GM13976 (cell line): Measurements from ENCODE around the gene TMEM182.
A peak's percentile ranks its signal among the peaks of the same experiment; 100 is the strongest.

Experiments used
- DNase-seq: peaks from one replicate; pipeline ENCODE4 v3.0.0; 2012; ENCODE audit warnings: low spot score
- CTCF ChIP-seq: IDR thresholded peaks from 2 replicates; pipeline ENCODE4 v1.5.1; 2012; ENCODE audit warnings: borderline replicate concordance, mild to moderate bottlenecking; ENCODE audit not compliant: insufficient read depth; ENCODE audit errors: extremely low read depth, missing control alignments, control extremely low read depth
- in situ Hi-C: fragments of 300-500 bp; cut with MboI; formaldehyde crosslinking; loops from one replicate; pipeline ENCODE4 v1.12.0; 2022; ENCODE audit warnings: low sequenced_read_pairs, mixed read lengths, inconsistent platforms; ENCODE audit not compliant: unreplicated experiment

The TMEM182 gene

GRCh38 chr2:102844911-102845310 lies 83.1 kb downstream of the TMEM182 start:
- TF ChIP-seq CTCF, result no peak
- in situ Hi-C loops, result no loop called here
- DNase-seq, result no peak

GRCh38 chr2:102848366-102848839 lies 86.6 kb downstream of the TMEM182 start:
- DNase-seq, result peak; percentile 32
- in situ Hi-C loops, result no loop called here

GRCh38 chr2:102850888-102851287 lies 89.1 kb downstream of the TMEM182 start:
- DNase-seq, result no peak
- no peak for TF ChIP-seq CTCF
- in situ Hi-C loops, result no loop called here

More at GRCh38 chr2:102848366-102848839, 86.6 kb downstream of the TMEM182 start:
- TF ChIP-seq CTCF, result no peak

- in situ Hi-C loops, result no loop called here
- no peak for DNase-seq
- no peak for TF ChIP-seq CTCF
Measured at GRCh38 chr2:102852867-102853266, 91.0 kb downstream of the TMEM182 start.
